SK-N-SH (cell line): Measurements from ENCODE around the gene P2RX3.

Experiments used
- CTCF ChIP-seq: fragments of 200-600 bp; sonication (generic); IDR thresholded peaks from 2 replicates; pipeline ENCODE4 v1.6.1; 2017; ENCODE audit warnings: antibody characterized with exemption, mild to moderate bottlenecking, moderate library complexity
- ELF1 ChIP-seq: IDR thresholded peaks from 2 replicates; pipeline ENCODE4 v1.4.0; 2012
- EP300 ChIP-seq, 2 experiments: IDR thresholded peaks; 2 replicates each; pipeline versions ENCODE4 v1.4.0 to v1.6.1; 2012; ENCODE audit warnings: borderline replicate concordance in 1 of 2, low read depth in 1 of 2, low read length in 1 of 2
- EZH2phosphoT487 ChIP-seq: fragments of 200-600 bp; sonication (generic); IDR thresholded peaks from 2 replicates; pipeline ENCODE4 v1.6.1; 2017; ENCODE audit warnings: low read depth, mixed run types, mild to moderate bottlenecking, antibody characterized with exemption, moderate library complexity, borderline replicate concordance
- FOSL2 ChIP-seq: IDR thresholded peaks from 2 replicates; pipeline ENCODE4 v1.4.0; 2012; ENCODE audit warnings: low read depth, mild to moderate bottlenecking, moderate library complexity, borderline replicate concordance
- GABPA ChIP-seq: IDR thresholded peaks from 2 replicates; pipeline ENCODE4 v1.4.0; 2012; ENCODE audit warnings: low read depth, mild to moderate bottlenecking
- SIN3A ChIP-seq: IDR thresholded peaks from 2 replicates; pipeline ENCODE4 v1.6.1; 2012; ENCODE audit warnings: low read depth, mild to moderate bottlenecking, low read length, moderate library complexity, borderline replicate concordance
- SMC3 ChIP-seq: IDR thresholded peaks from 2 replicates; pipeline ENCODE4 v1.6.1; 2012; ENCODE audit warnings: low read depth, low read length, improper control_type of control experiment
- TAF1 ChIP-seq: IDR thresholded peaks from 2 replicates; pipeline ENCODE4 v1.6.1; 2012; ENCODE audit warnings: low read depth, mild to moderate bottlenecking, low read length, moderate library complexity, borderline replicate concordance
- USF2 ChIP-seq: fragments of 150-350 bp; IDR thresholded peaks from 2 replicates; pipeline ENCODE4 v1.6.1; 2017; ENCODE audit warnings: antibody characterized with exemption, low read length, low read depth, borderline replicate concordance

GRCh38 chr11:57313788-57314135 is 24.4 kb upstream of the P2RX3 start:
- TF ChIP-seq FOSL2: no peak
- no peak for TF ChIP-seq GABPA
- TF ChIP-seq USF2: no peak
- no peak for TF ChIP-seq CTCF
- no peak for TF ChIP-seq SMC3
- TF ChIP-seq ELF1: no peak
- no peak for TF ChIP-seq TAF1
- TF ChIP-seq EZH2phosphoT487: no peak
- TF ChIP-seq EP300 (IDR thresholded peaks at IDR 0.05; ENCODE audit: borderline replicate concordance in 1 of 2, low read depth in 1 of 2, low read length in 1 of 2): no peak
- no peak for TF ChIP-seq SIN3A
